Activated T-cell treated with anti-CD3 and anti-CD28 coated beads, Interleukin-2, amount 50 U/mL, for 4 hours (primary cell): Measurements from ENCODE around the gene MPV17. TPM values are rescaled to one million over a fixed set of nuclear protein-coding genes. Genes with fewer than 3 reads are reported as not detected.
"Not testable (repeated sequence)": the region's sequence is repeated elsewhere in the genome, so short reads cannot be mapped to it uniquely, and the experiment has no call there.

Experiments
- ATAC-seq, 2 donors: fragments of 200-7000 bp; cut with Tn5 transposase; one replicate each; pipeline ENCODE4 v1.10.0; 2021
- DNase-seq: peaks from one replicate; pipeline ENCODE4 v3.0.0-alpha.2; 2020
- H3K27me3 Mint-ChIP-seq: one replicate; pipeline ENCODE4 v1.8.0; 2021; ENCODE audit warnings: low read depth, mixed read lengths
- H3K36me3 Mint-ChIP-seq: one replicate; pipeline ENCODE4 v1.8.0; 2022; ENCODE audit warnings: mixed read lengths; ENCODE audit not compliant: insufficient read depth
- H3K4me1 Mint-ChIP-seq: one replicate; pipeline ENCODE4 v1.8.0; 2021; ENCODE audit warnings: low read depth, mixed read lengths
- H3K4me3 Mint-ChIP-seq: one replicate; pipeline ENCODE4 v1.8.0; 2021; ENCODE audit warnings: mild to moderate bottlenecking, moderate library complexity, mixed read lengths
- H3K9me3 Mint-ChIP-seq: one replicate; pipeline ENCODE4 v1.8.0; 2021; ENCODE audit warnings: mixed read lengths
- total RNA-seq, 3 donors: library from RNA; stranded (reverse); gene quantifications; one replicate each; pipeline ENCODE4 v1.2.1, GENCODE V29; 2021

Gene MPV17
- total RNA-seq, 3 donors from 2014 or later = 84.6 to 89.4 (median 87.5) TPM

- DNase-seq (no peak), ATAC-seq (no peak)
- Mint-ChIP-seq H3K4me3 (no peak overlapping the region), H3K4me1 (no peaks in the 10 kb centered on the region), H3K36me3 (peaks cover 19% of the 10 kb centered on the region), H3K27me3 (no peaks in the 10 kb centered on the region), H3K9me3 (no peaks in the 10 kb centered on the region)
Measured at GRCh38 chr2:27313882-27314645, 8.8 kb downstream of the MPV17 start.

- ATAC-seq (no peak), DNase-seq (no peak)
- H3K4me1 Mint-ChIP-seq = peaks cover 2% of the 10 kb centered on the region
- H3K9me3 Mint-ChIP-seq = no peaks in the 10 kb centered on the region
- no peak overlapping the region for H3K4me3 Mint-ChIP-seq
- peaks cover 6% of the 10 kb centered on the region for H3K27me3 Mint-ChIP-seq
- peaks cover 21% of the 10 kb centered on the region for H3K36me3 Mint-ChIP-seq
Measured at GRCh38 chr2:27312152-27312551, 10.7 kb downstream of the MPV17 start.

GRCh38 chr2:27309651-27310050 lies 13.2 kb downstream of the MPV17 start:
- no peak for DNase-seq
- Mint-ChIP-seq H3K4me1 (peaks cover 8% of the 10 kb centered on the region), H3K4me3 (no peak overlapping the region), H3K36me3 (peaks cover 21% of the 10 kb centered on the region), H3K27me3 (peaks cover 24% of the 10 kb centered on the region), H3K9me3 (no peaks in the 10 kb centered on the region)
- ATAC-seq = no peak

- H3K27me3 Mint-ChIP-seq = peaks cover 27% of the 10 kb centered on the region
- peaks cover 8% of the 10 kb centered on the region for H3K4me1 Mint-ChIP-seq
- DNase-seq (no peak), ATAC-seq (no peak)
- H3K9me3 Mint-ChIP-seq = no peaks in the 10 kb centered on the region
- H3K4me3 Mint-ChIP-seq = peak within 1 kb of the TSS; percentile 61
- peaks cover 21% of the 10 kb centered on the region for H3K36me3 Mint-ChIP-seq
Measured at GRCh38 chr2:27308359-27308881, 14.5 kb downstream of the MPV17 start, which contains the start of gene UCN. Gene UCN (minus strand): TSS chr2:27308445. CDS start chr2:27307895, 550 bp downstream.

GRCh38 chr2:27307545-27308358 lies 15.1 kb downstream of the MPV17 start:
- Mint-ChIP-seq H3K4me3 (peak overlapping the region; percentile 61), H3K4me1 (peaks cover 12% of the 10 kb centered on the region), H3K9me3 (no peaks in the 10 kb centered on the region), H3K36me3 (peaks cover 21% of the 10 kb centered on the region), H3K27me3 (peaks cover 27% of the 10 kb centered on the region)
- ATAC-seq = no peak
- DNase-seq = no peak

GRCh38 chr2:27307287-27307544 lies 15.7 kb downstream of the MPV17 start:
- H3K9me3 Mint-ChIP-seq = no peaks in the 10 kb centered on the region
- H3K4me3 Mint-ChIP-seq = peak overlapping the region; percentile 61
- H3K27me3 Mint-ChIP-seq = peaks cover 27% of the 10 kb centered on the region
- peaks cover 13% of the 10 kb centered on the region for H3K4me1 Mint-ChIP-seq
- H3K36me3 Mint-ChIP-seq = peaks cover 21% of the 10 kb centered on the region
- DNase-seq (no peak), ATAC-seq (no peak)

GRCh38 chr2:27306573-27307286 lies 16.2 kb downstream of the MPV17 start:
- ATAC-seq (peak; percentile 68 to 72), DNase-seq (no peak)
- Mint-ChIP-seq H3K4me1 (peaks cover 13% of the 10 kb centered on the region), H3K4me3 (peak overlapping the region; percentile 61), H3K9me3 (no peaks in the 10 kb centered on the region), H3K27me3 (peaks cover 27% of the 10 kb centered on the region), H3K36me3 (peaks cover 18% of the 10 kb centered on the region)

- ATAC-seq = peak in 1 of 2 donors; percentile 35
- H3K4me3 Mint-ChIP-seq = peak overlapping the region; percentile 37
Measured at GRCh38 chr2:27306136-27306535, 16.8 kb downstream of the MPV17 start.

GRCh38 chr2:27305516-27305915 lies 17.4 kb downstream of the MPV17 start:
- Mint-ChIP-seq H3K36me3 (peaks cover 12% of the 10 kb centered on the region), H3K27me3 (peaks cover 27% of the 10 kb centered on the region), H3K4me1 (peaks cover 13% of the 10 kb centered on the region), H3K4me3 (no peak overlapping the region), H3K9me3 (no peaks in the 10 kb centered on the region)
- ATAC-seq (no peak), DNase-seq (no peak)

More at GRCh38 chr2:27306136-27306535, 16.8 kb downstream of the MPV17 start:
- peaks cover 13% of the 10 kb centered on the region for H3K36me3 Mint-ChIP-seq
- peaks cover 27% of the 10 kb centered on the region for H3K27me3 Mint-ChIP-seq
- no peaks in the 10 kb centered on the region for H3K9me3 Mint-ChIP-seq
- H3K4me1 Mint-ChIP-seq = peaks cover 13% of the 10 kb centered on the region
- no peak for DNase-seq

- Mint-ChIP-seq H3K4me1 (peaks cover 13% of the 10 kb centered on the region), H3K27me3 (peaks cover 27% of the 10 kb centered on the region), H3K36me3 (peaks cover 8% of the 10 kb centered on the region), H3K4me3 (no peak overlapping the region), H3K9me3 (no peaks in the 10 kb centered on the region)
- ATAC-seq (no peak), DNase-seq (no peak)
Measured at GRCh38 chr2:27304488-27305240, 18.2 kb downstream of the MPV17 start.

GRCh38 chr2:27303093-27304025 lies 19.5 kb downstream of the MPV17 start:
- no peaks in the 10 kb centered on the region for H3K36me3 Mint-ChIP-seq
- peak overlapping the region; percentile 64 for H3K4me3 Mint-ChIP-seq
- peaks cover 13% of the 10 kb centered on the region for H3K4me1 Mint-ChIP-seq
- peaks cover 26% of the 10 kb centered on the region for H3K27me3 Mint-ChIP-seq
- DNase-seq (no peak), ATAC-seq (peak; percentile 45 to 52)
- H3K9me3 Mint-ChIP-seq = no peaks in the 10 kb centered on the region

GRCh38 chr2:27300606-27301005 lies 22.3 kb downstream of the MPV17 start:
- H3K27me3 Mint-ChIP-seq = peaks cover 14% of the 10 kb centered on the region
- H3K4me1 Mint-ChIP-seq, H3K4me3 Mint-ChIP-seq, H3K36me3 Mint-ChIP-seq, DNase-seq, H3K9me3 Mint-ChIP-seq, ATAC-seq: not testable (repeated sequence)
